Parathyroid adenoma (tissue), 2 donors: ENCODE measurements around the gene LRRC4C.

ENCODE experiments used
- H2AFZ ChIP-seq: fragments of 300-600 bp; sonication (generic); one replicate; pipeline ENCODE4 v1.7.0; 2017; ENCODE audit warnings: antibody characterized with exemption, mild to moderate bottlenecking
- H3K27ac ChIP-seq: fragments of 300-600 bp; sonication (generic); one replicate; pipeline ENCODE4 v1.7.0; 2017
- H3K27me3 ChIP-seq: fragments of 300-600 bp; sonication (generic); one replicate; pipeline ENCODE4 v1.7.0; 2017; ENCODE audit warnings: low read length; ENCODE audit not compliant: control insufficient read depth, insufficient read depth
- H3K36me3 ChIP-seq: fragments of 300-600 bp; sonication (generic); one replicate; pipeline ENCODE4 v1.7.0; 2017; ENCODE audit warnings: low read length; ENCODE audit not compliant: control insufficient read depth, insufficient read depth
- H3K4me1 ChIP-seq: fragments of 300-600 bp; sonication (generic); one replicate; pipeline ENCODE4 v1.7.0; 2017; ENCODE audit warnings: control low read depth
- H3K4me2 ChIP-seq: fragments of 300-600 bp; sonication (generic); one replicate; pipeline ENCODE4 v1.7.0; 2017; ENCODE audit warnings: low read length
- H3K4me3 ChIP-seq: fragments of 300-600 bp; sonication (generic); one replicate; pipeline ENCODE4 v1.7.0; 2017; ENCODE audit warnings: low read depth, low read length
- H3K79me2 ChIP-seq: fragments of 300-600 bp; sonication (generic); one replicate; pipeline ENCODE4 v1.7.0; 2017; ENCODE audit warnings: control low read depth
- H3K9ac ChIP-seq: fragments of 300-600 bp; sonication (generic); one replicate; pipeline ENCODE4 v1.7.0; 2017; ENCODE audit warnings: mild to moderate bottlenecking
- H3K9me3 ChIP-seq: fragments of 300-600 bp; sonication (generic); one replicate; pipeline ENCODE4 v1.7.0; 2017; ENCODE audit warnings: low read length; ENCODE audit not compliant: control insufficient read depth
- CTCF ChIP-seq: fragments of 300-600 bp; sonication (generic); IDR thresholded peaks from one replicate; pipeline ENCODE4 v1.7.0; 2017; ENCODE audit warnings: antibody characterized with exemption, mild to moderate bottlenecking
- donor health status: primary hyperparathyroidism.

LRRC4C gene

GRCh38 chr11:41286751-41287150, 172.7 kb downstream of the LRRC4C start:
- Histone ChIP-seq H3K9me3 (no peaks in the 10 kb centered on the region), H2AFZ (no peak overlapping the region)
- TF ChIP-seq CTCF, result no peak

GRCh38 chr11:41284354-41284753, 175.1 kb downstream of the LRRC4C start:
- Histone ChIP-seq H3K27me3 (no peaks in the 10 kb centered on the region), H3K27ac (no peak overlapping the region), H3K4me1 (no peaks in the 10 kb centered on the region), H3K9ac (no peak overlapping the region), H3K79me2 (no peaks in the 10 kb centered on the region), H3K4me3 (no peak overlapping the region), H3K9me3 (no peaks in the 10 kb centered on the region), H3K4me2 (no peak overlapping the region), H2AFZ (no peak overlapping the region), H3K36me3 (no peaks in the 10 kb centered on the region)
- no peak for TF ChIP-seq CTCF

More at GRCh38 chr11:41286751-41287150, 172.7 kb downstream of the LRRC4C start:
- Histone ChIP-seq H3K36me3 (no peaks in the 10 kb centered on the region), H3K4me2 (no peak overlapping the region), H3K27ac (no peak overlapping the region), H3K4me1 (no peaks in the 10 kb centered on the region), H3K4me3 (no peak overlapping the region), H3K27me3 (no peaks in the 10 kb centered on the region), H3K79me2 (no peaks in the 10 kb centered on the region), H3K9ac (no peak overlapping the region)

- no peak overlapping the region for H3K4me3 ChIP-seq
- no peak overlapping the region for H3K4me2 ChIP-seq
- H2AFZ ChIP-seq, result no peak overlapping the region
- no peaks in the 10 kb centered on the region for H3K27me3 ChIP-seq
- TF ChIP-seq CTCF, result no peak
- H3K36me3 ChIP-seq, result no peaks in the 10 kb centered on the region
- no peaks in the 10 kb centered on the region for H3K4me1 ChIP-seq
- H3K9ac ChIP-seq, result no peak overlapping the region
- no peak overlapping the region for H3K27ac ChIP-seq
- H3K9me3 ChIP-seq, result no peaks in the 10 kb centered on the region
- no peaks in the 10 kb centered on the region for H3K79me2 ChIP-seq
Measured at GRCh38 chr11:41283191-41283930, 176.1 kb downstream of the LRRC4C start.

- no peak overlapping the region for H3K27ac ChIP-seq
- no peak overlapping the region for H3K4me2 ChIP-seq
- H3K9ac ChIP-seq, result no peak overlapping the region
- H3K9me3 ChIP-seq, result no peaks in the 10 kb centered on the region
- no peaks in the 10 kb centered on the region for H3K36me3 ChIP-seq
- no peak for TF ChIP-seq CTCF
- no peak overlapping the region for H2AFZ ChIP-seq
- no peak overlapping the region for H3K4me3 ChIP-seq
- no peaks in the 10 kb centered on the region for H3K4me1 ChIP-seq
- no peaks in the 10 kb centered on the region for H3K79me2 ChIP-seq
- no peaks in the 10 kb centered on the region for H3K27me3 ChIP-seq
Measured at GRCh38 chr11:41282395-41282794, 177.1 kb downstream of the LRRC4C start.
